IMR-90 (cell line): ENCODE results near the gene CPEB1. TPM values are rescaled to one million over a fixed set of nuclear protein-coding genes. Genes with fewer than 3 reads are reported as not detected.

Source experiments
- ATAC-seq: fragments of 200-7000 bp; cut with Tn5 transposase; 2 replicates; pipeline ENCODE4 v1.9.1; 2020; ENCODE audit warnings: low read depth, mild to moderate bottlenecking, moderate library complexity
- BruUV-seq: library from RNA; stranded (reverse); fragments of 400-500 nt; replicated peaks from 2 replicates; lab custom pipeline; 2021; lab: Mats Ljungman, UMichigan
- CTCF ChIA-PET: fragments of 300-600 bp; formaldehyde crosslinking; extraction: SDS; loops from one replicate; lab custom pipeline; 2021; ENCODE audit warnings: antibody characterized with exemption; lab: Yijun Ruan, JAX
- POLR2A ChIA-PET: fragments of 300-600 bp; sonication (Branson Sonifier 250); formaldehyde crosslinking; loops from one replicate; lab custom pipeline; 2022; ENCODE audit warnings: antibody characterized with exemption; ENCODE audit not compliant: unreplicated experiment; lab: Charles Lee
- DNase-seq: peaks from one replicate; pipeline ENCODE4 v3.0.0; 2013
- H2AFZ ChIP-seq: replicated peaks from 2 replicates; pipeline ENCODE3; 2013; ENCODE audit warnings: low read length, mild to moderate bottlenecking; ENCODE audit not compliant: poor library complexity
- H2AK5ac ChIP-seq: 2 replicates; pipeline ENCODE4 v1.6.1; 2013; ENCODE audit warnings: low read depth, low read length, inconsistent platforms
- H2AK9ac ChIP-seq: replicated peaks from 2 replicates; pipeline ENCODE3; 2013; ENCODE audit warnings: mild to moderate bottlenecking, low read depth, low read length, moderate library complexity; ENCODE audit not compliant: poor library complexity
- H2BK120ac ChIP-seq: 2 replicates; pipeline ENCODE4 v1.6.1; 2013; ENCODE audit warnings: low read depth, low read length, inconsistent platforms
- H2BK15ac ChIP-seq: 3 replicates; pipeline ENCODE4 v1.6.1; 2013; ENCODE audit warnings: low read depth, low read length, inconsistent platforms
- H2BK20ac ChIP-seq: 2 replicates; pipeline ENCODE4 v1.6.1; 2013; ENCODE audit warnings: low read depth, mild to moderate bottlenecking, inconsistent platforms, low read length, moderate library complexity
- H2BK5ac ChIP-seq: 2 replicates; pipeline ENCODE4 v1.6.1; 2013; ENCODE audit warnings: mild to moderate bottlenecking, low read depth, low read length, inconsistent platforms; ENCODE audit not compliant: poor library complexity, severe bottlenecking
- H3K14ac ChIP-seq: replicated peaks from 2 replicates; pipeline ENCODE4 v1.6.1; 2013; ENCODE audit warnings: low read depth, low read length, inconsistent platforms
- H3K18ac ChIP-seq: 2 replicates; pipeline ENCODE4 v1.6.1; 2013; ENCODE audit warnings: low read depth, low read length, control low read depth
- H3K23ac ChIP-seq: 2 replicates; pipeline ENCODE4 v1.6.1; 2013; ENCODE audit warnings: low read depth, low read length, inconsistent platforms
- H3K27ac ChIP-seq: 2 replicates; pipeline ENCODE4 v1.5.1; 2013; ENCODE audit warnings: mild to moderate bottlenecking, control low read depth, low read length; ENCODE audit not compliant: insufficient read depth
- H3K27me3 ChIP-seq: 2 replicates; pipeline ENCODE4 v1.6.1; 2013; ENCODE audit warnings: low read length; ENCODE audit not compliant: control insufficient read depth, insufficient read depth
- H3K36me3 ChIP-seq: 2 replicates; pipeline ENCODE4 v1.6.1; 2013; ENCODE audit warnings: low read length, mixed read lengths; ENCODE audit not compliant: control insufficient read depth, insufficient read depth
- H3K4ac ChIP-seq: 2 replicates; pipeline ENCODE4 v1.6.1; 2013; ENCODE audit warnings: low read depth, low read length, inconsistent platforms
- H3K4me1 ChIP-seq: 2 replicates; pipeline ENCODE4 v1.6.1; 2013; ENCODE audit warnings: low read length, mixed read lengths; ENCODE audit not compliant: control insufficient read depth, insufficient read depth
- H3K4me2 ChIP-seq: 2 replicates; pipeline ENCODE4 v1.6.1; 2013; ENCODE audit warnings: low read depth, mild to moderate bottlenecking, control low read depth, low read length, moderate library complexity
- H3K4me3 ChIP-seq: 2 replicates; pipeline ENCODE4 v1.5.1; 2013; ENCODE audit warnings: low read depth, mild to moderate bottlenecking, control low read depth, low read length, moderate library complexity; ENCODE audit not compliant: insufficient read depth
- H3K56ac ChIP-seq: 2 replicates; pipeline ENCODE4 v1.6.1; 2013; ENCODE audit warnings: low read length, inconsistent platforms; ENCODE audit not compliant: insufficient read depth; ENCODE audit errors: extremely low read depth
- H3K79me1 ChIP-seq, 2 experiments: 2 replicates each; pipeline ENCODE4 v1.6.1; 2013; ENCODE audit warnings: low read length in 2 of 2, inconsistent platforms in 1 of 2, low read depth in 1 of 2
- H3K9ac ChIP-seq: 2 replicates; pipeline ENCODE4 v1.6.1; 2013; ENCODE audit warnings: low read depth, low read length, control low read depth
- H3K9me1 ChIP-seq: 2 replicates; pipeline ENCODE4 v1.6.1; 2013; ENCODE audit warnings: low read length, inconsistent platforms; ENCODE audit not compliant: insufficient read depth
- H3K9me3 ChIP-seq: 2 replicates; pipeline ENCODE4 v1.6.1; 2013; ENCODE audit warnings: low read length; ENCODE audit not compliant: control insufficient read depth, insufficient read depth
- H4K20me1 ChIP-seq: 2 replicates; pipeline ENCODE4 v1.6.1; 2013; ENCODE audit warnings: low read length, inconsistent platforms; ENCODE audit not compliant: insufficient read depth
- H4K5ac ChIP-seq: 2 replicates; pipeline ENCODE4 v1.6.1; 2013; ENCODE audit warnings: mild to moderate bottlenecking, low read depth, low read length, control low read depth
- H4K8ac ChIP-seq, 2 experiments: 2 replicates each; pipeline ENCODE4 v1.6.1; 2013; ENCODE audit warnings: low read depth in 2 of 2, low read length in 2 of 2, control low read depth in 1 of 2, inconsistent platforms in 1 of 2
- H4K91ac ChIP-seq: 2 replicates; pipeline ENCODE4 v1.6.1; 2013; ENCODE audit warnings: low read depth, low read length, inconsistent platforms; ENCODE audit not compliant: insufficient read depth
- BHLHE40 ChIP-seq: fragments of 150-350 bp; IDR thresholded peaks from 2 replicates; pipeline ENCODE4 v1.6.1; 2016; ENCODE audit warnings: mild to moderate bottlenecking, low read depth, low read length
- CEBPB ChIP-seq: IDR thresholded peaks from 2 replicates; pipeline ENCODE4 v1.6.1; 2012; ENCODE audit warnings: low read depth, low read length, improper control_type of control experiment
- CHD1 ChIP-seq: IDR thresholded peaks from 2 replicates; pipeline ENCODE4 v1.6.1; 2012; ENCODE audit warnings: low read depth, low read length, improper control_type of control experiment
- CTCF ChIP-seq: conservative IDR thresholded peaks from 2 replicates; pipeline ENCODE4 v1.5.1; 2012; ENCODE audit warnings: mild to moderate bottlenecking, low read depth, low read length, improper control_type of control experiment
- ELK1 ChIP-seq: fragments of 150-350 bp; IDR thresholded peaks from 2 replicates; pipeline ENCODE4 v1.6.1; 2016; ENCODE audit warnings: low read depth, mild to moderate bottlenecking, low read length, moderate library complexity, borderline replicate concordance
- FOS ChIP-seq: fragments of 150-350 bp; IDR thresholded peaks from 2 replicates; pipeline ENCODE4 v1.6.1; 2016; ENCODE audit warnings: low read depth, low read length
- MAFK ChIP-seq: IDR thresholded peaks from 2 replicates; pipeline ENCODE4 v1.6.1; 2012; ENCODE audit warnings: low read depth, low read length, improper control_type of control experiment
- MAZ ChIP-seq: IDR thresholded peaks from 2 replicates; pipeline ENCODE4 v1.6.1; 2012; ENCODE audit warnings: low read depth, mild to moderate bottlenecking, low read length, improper control_type of control experiment, moderate library complexity, borderline replicate concordance
- MXI1 ChIP-seq: IDR thresholded peaks from 2 replicates; pipeline ENCODE4 v1.6.1; 2012; ENCODE audit warnings: low read depth, mild to moderate bottlenecking, low read length, moderate library complexity, borderline replicate concordance
- NFE2L2 ChIP-seq: fragments of 150-350 bp; IDR thresholded peaks from 2 replicates; pipeline ENCODE4 v1.6.1; 2016; ENCODE audit warnings: low read depth, mild to moderate bottlenecking, low read length
- POLR2A ChIP-seq: IDR thresholded peaks from 2 replicates; pipeline ENCODE4 v1.6.1; 2012; ENCODE audit warnings: mild to moderate bottlenecking, low read depth, low read length
- RAD21 ChIP-seq: IDR thresholded peaks from 2 replicates; pipeline ENCODE4 v1.6.1; 2012; ENCODE audit warnings: low read length, improper control_type of control experiment
- RCOR1 ChIP-seq: IDR thresholded peaks from 2 replicates; pipeline ENCODE4 v1.6.1; 2012; ENCODE audit warnings: mild to moderate bottlenecking, low read length, improper control_type of control experiment; ENCODE audit not compliant: insufficient replicate concordance
- SMC3 ChIP-seq: fragments of 150-350 bp; IDR thresholded peaks from 2 replicates; pipeline ENCODE4 v1.6.1; 2016; ENCODE audit warnings: low read depth, mild to moderate bottlenecking, antibody characterized with exemption, low read length, moderate library complexity
- USF2 ChIP-seq: fragments of 150-350 bp; IDR thresholded peaks from 2 replicates; pipeline ENCODE4 v1.6.1; 2017; ENCODE audit warnings: mild to moderate bottlenecking, antibody characterized with exemption, low read length, low read depth
- WGBS, 2 experiments: methylation state at CpG; one replicate each; pipeline versions ENCODE4 v1.1.5 to v1.1.7; 2013; ENCODE audit warnings: missing lambda C conversion rate in 2 of 2; ENCODE audit not compliant: insufficient read length in 1 of 2; ENCODE audit errors: extremely low coverage in 2 of 2; 5-methylcytosine and 5-hydroxymethylcytosine counted together
- dilution Hi-C: fragments of 300-500 bp; cut with HindIII; formaldehyde crosslinking; loops from one replicate; pipeline ENCODE4 v1.14.3; 2018; ENCODE audit warnings: low sequenced_read_pairs; ENCODE audit not compliant: unreplicated experiment
- in situ Hi-C: fragments of 300-500 bp; cut with MboI; formaldehyde crosslinking; loops from 3 replicates; pipeline ENCODE4 v1.14.3; 2019; ENCODE audit warnings: low sequenced_read_pairs, inconsistent platforms, mixed read lengths
- intact Hi-C: fragments of 100-400 bp; cut with micrococcal nuclease; formaldehyde crosslinking; loops from 2 replicates; pipeline ENCODE4 v1.10.0; 2022
- polyA plus RNA-seq, 3 experiments: library from polyadenylated mRNA; depleted of rRNA; stranded (reverse); fragments of >200 nt; gene quantifications; 2 replicates each; pipeline ENCODE4 v1.2.3, GENCODE V29; 2012; ENCODE audit warnings: low replicate concordance in 1 of 3
- total RNA-seq: library from RNA; depleted of rRNA; stranded (reverse); fragments of >200 nt; gene quantifications from 2 replicates; pipeline ENCODE4 v1.2.3, GENCODE V29; 2012

Gene CPEB1
- total and polyA plus RNA-seq, 2 of the 4 experiments (the other 2 are of a cell fraction) = 8.9 to 12.5 TPM

GRCh38 chr15:82571722-82572222 lies 75.4 kb downstream of the CPEB1 start:
- H3K4ac ChIP-seq = no peak overlapping the region
- H3K4me1 ChIP-seq = peaks cover 9% of the 10 kb centered on the region
- H3K4me3 ChIP-seq = peak overlapping the region; percentile 36
- no peaks in the 10 kb centered on the region for H4K20me1 ChIP-seq
- peak overlapping the region; percentile 29 for H2BK120ac ChIP-seq
- no peak overlapping the region for H2AK5ac ChIP-seq
- ATAC-seq = peak; percentile 95
- dilution Hi-C loops = no loop called here
- peak; percentile 83 for DNase-seq
- H2AK9ac ChIP-seq = peak overlapping the region; percentile 8
- no peak overlapping the region for H2BK20ac ChIP-seq
- POLR2A ChIA-PET = interaction anchor here (1.0 kb wide), 1 partner anchor 11 kb away, joined by 4 read pairs; no protein-coding TSS in a partner anchor
- peak overlapping the region; percentile 8; the same call in 1 of the 2 replicates for H3K18ac ChIP-seq
- peak overlapping the region; percentile 18; the same call in 1 of the 2 replicates for H3K14ac ChIP-seq
- 0 out of 2 replicates have a peak, but pooled peaks cover 2% of the 10 kb centered on the region for H3K27me3 ChIP-seq
- H4K8ac ChIP-seq = peak overlapping the region; percentile 35 to 59; a peak in 2 of 4 replicates
- WGBS, 2 experiments = 0% methylated on average over 7 of the region's 17 CpGs; no CpG with 5 or more reads in 1 of the 2 experiments
- H3K9me3 ChIP-seq = no peaks in the 10 kb centered on the region
- in situ Hi-C loops = no loop called here
- no peak overlapping the region; the same call in 2 of the 3 replicates for H2BK15ac ChIP-seq
- CTCF ChIA-PET = no interaction called here
- H4K5ac ChIP-seq = no peak overlapping the region
- peak overlapping the region; percentile 50 for H3K27ac ChIP-seq
- H3K4me2 ChIP-seq = peak overlapping the region; percentile 49
- H3K79me1 ChIP-seq = peaks cover 0 to 7% of the 10 kb centered on the region in 2 experiments; a peak in 1 of 4 replicates
- H3K9me1 ChIP-seq = peaks cover 4% of the 10 kb centered on the region; the same call in 1 of the 2 replicates
- peak overlapping the region; percentile 96 for H2AFZ ChIP-seq
- H2BK5ac ChIP-seq = peak overlapping the region; percentile 14
- 0 out of 2 replicates have a peak overlapping the region, but pooled peaks have one; percentile 19 for H3K23ac ChIP-seq
- H3K9ac ChIP-seq = peak overlapping the region; percentile 33
- no peaks in the 10 kb centered on the region for H3K36me3 ChIP-seq
- BruUV-seq = no TSS peak
- intact Hi-C loops = no loop called here
- H4K91ac ChIP-seq = peak overlapping the region; percentile 58
- H3K56ac ChIP-seq = no peak overlapping the region; the same call in 1 of the 2 replicates
- TF ChIP-seq POLR2A = 0 out of 2 replicates have a peak, but pooled peaks have one; percentile 22
- no peak for TF ChIP-seq SMC3
- no peak for TF ChIP-seq RAD21
- no peak for TF ChIP-seq NFE2L2
- no peak for TF ChIP-seq ELK1
- no peak for TF ChIP-seq MAFK
- no peak for TF ChIP-seq CTCF
- TF ChIP-seq MXI1 = 0 out of 2 replicates have a peak, but pooled peaks have one; percentile 20
- TF ChIP-seq BHLHE40 = peak; percentile 36; the same call in 1 of the 2 replicates
- no peak for TF ChIP-seq FOS
- TF ChIP-seq RCOR1 = no peak
- TF ChIP-seq CHD1 = no peak
- TF ChIP-seq CEBPB = peak; percentile 73
- peak; percentile 65; the same call in 1 of the 2 replicates for TF ChIP-seq MAZ
- peak; percentile 83 for TF ChIP-seq USF2
